ENCODE results near the gene GALM. TPM values are rescaled to one million over a fixed set of nuclear protein-coding genes. Genes with fewer than 3 reads are reported as not detected.

GALM gene
- total and polyA plus RNA-seq, 2 of the 13 experiments (the other 11 are each of a cell fraction or from before 2014, with no cell fraction given): 65.5 to 90.0 TPM

- TF ChIP-seq CENPT (CRISPR knock-in tag; IDR thresholded peaks at IDR 0.05; ENCODE audit: low read depth) (no peak), ZFAT (CRISPR knock-in tag; conservative IDR thresholded peaks at IDR 0.05) (no peak), ZFP36L1 (CRISPR knock-in tag; IDR thresholded peaks at IDR 0.05) (peak; percentile 25; the same call in 1 of the 2 replicates), ZNF337 (CRISPR knock-in tag; IDR thresholded peaks at IDR 0.05; ENCODE audit: borderline replicate concordance, low read depth) (peak; percentile 88), RBM22 (optimal IDR thresholded peaks at IDR 0.05; ENCODE audit: low read length) (no peak), NPAS2 (CRISPR knock-in tag; IDR thresholded peaks at IDR 0.05; ENCODE audit: borderline replicate concordance) (no peak), ZNF232 (CRISPR knock-in tag; IDR thresholded peaks at IDR 0.05; ENCODE audit: borderline replicate concordance) (no peak), ISL2 (CRISPR knock-in tag; IDR thresholded peaks at IDR 0.05) (peak; percentile 72), ZNF335 (CRISPR knock-in tag; IDR thresholded peaks at IDR 0.05) (peak; percentile 98), ZGPAT (CRISPR knock-in tag; IDR thresholded peaks at IDR 0.05) (peak; percentile 88), SRSF9 (IDR thresholded peaks at IDR 0.05; ENCODE audit: borderline replicate concordance, insufficient read depth, low read depth, low read length, poor library complexity, severe bottlenecking) (no peak), HDAC1 (CRISPR knock-in tag; IDR thresholded peaks at IDR 0.05) (peak; percentile 70), SOX13 (IDR thresholded peaks at IDR 0.05) (no peak), SOX13 (CRISPR knock-in tag; conservative IDR thresholded peaks at IDR 0.05 in 1 of 2, IDR thresholded peaks at IDR 0.05 in 1 of 2) (peak; percentile 69 to 75; a peak in 2 of 4 replicates), ZNF136 (CRISPR knock-in tag; IDR thresholded peaks at IDR 0.05; ENCODE audit: low read depth) (peak; percentile 64; the same call in 1 of the 2 replicates), ZNF775 (CRISPR knock-in tag; IDR thresholded peaks at IDR 0.05; ENCODE audit: borderline replicate concordance) (peak; percentile 5; the same call in 1 of the 2 replicates), ZNF121 (CRISPR knock-in tag; IDR thresholded peaks at IDR 0.05) (peak; percentile 77), MZF1 (CRISPR knock-in tag; IDR thresholded peaks at IDR 0.05; ENCODE audit: borderline replicate concordance) (no peak), ZNF780A (CRISPR knock-in tag; IDR thresholded peaks at IDR 0.05) (no peak), PBX2 (CRISPR knock-in tag; IDR thresholded peaks at IDR 0.05) (no peak), TOPORS (CRISPR knock-in tag; IDR thresholded peaks at IDR 0.05) (0 out of 2 replicates have a peak, but pooled peaks have one; percentile 20), EP300 (IDR thresholded peaks at IDR 0.05; ENCODE audit: low read depth in 2 of 2, low read length in 2 of 2) (peak in 1 of 2 experiments; percentile 24; a peak in 2 of 4 replicates), EP300 (CRISPR knock-in tag; IDR thresholded peaks at IDR 0.05; ENCODE audit: borderline replicate concordance) (0 out of 2 replicates have a peak, but pooled peaks have one; percentile 15), TBP (CRISPR knock-in tag; IDR thresholded peaks at IDR 0.05) (no peak), TFDP1 (CRISPR knock-in tag; IDR thresholded peaks at IDR 0.05; ENCODE audit: borderline replicate concordance) (peak; percentile 29; the same call in 1 of the 2 replicates), ZFP37 (CRISPR knock-in tag; IDR thresholded peaks at IDR 0.05; ENCODE audit: borderline replicate concordance) (no peak; the same call in 1 of the 2 replicates), JDP2 (CRISPR knock-in tag; IDR thresholded peaks at IDR 0.05; ENCODE audit: borderline replicate concordance) (no peak)
Measured at GRCh38 chr2:38665854-38666555, at the start of gene GALM (continued).

Data from HepG2 (cell line).